Activated naive CD8-positive, alpha-beta T cell treated with anti-CD3 and anti-CD28 coated beads, Interleukin-2, amount 10 ng/mL, durations not matched to agents 7 days and 5 days (primary cell): ENCODE results near the gene FAM32A. TPM values are rescaled to one million over a fixed set of nuclear protein-coding genes. Genes with fewer than 3 reads are reported as not detected.

Source experiments
- ATAC-seq: fragments of 150-1000 bp; cut with Tn5 transposase; one replicate; pipeline ENCODE4 v1.10.0; 2021; ENCODE audit warnings: low read depth, moderate library complexity
- POLR2A ChIA-PET: fragments of 350-600 bp; sonication (Branson Sonifier 250); formaldehyde crosslinking; loops from one replicate; lab custom pipeline; 2021; ENCODE audit warnings: antibody characterized with exemption; lab: Charles Lee
- DNase-seq: peaks from one replicate; pipeline ENCODE4 v3.0.0; 2021
- H3K27ac Mint-ChIP-seq: one replicate; pipeline ENCODE4 v1.8.0; 2022; ENCODE audit warnings: mild to moderate bottlenecking, mixed read lengths
- H3K27me3 Mint-ChIP-seq: one replicate; pipeline ENCODE4 v1.8.0; 2022; ENCODE audit warnings: mild to moderate bottlenecking, moderate library complexity, mixed read lengths
- H3K36me3 Mint-ChIP-seq: one replicate; pipeline ENCODE4 v1.8.0; 2021; ENCODE audit warnings: mild to moderate bottlenecking, mixed read lengths
- H3K4me1 Mint-ChIP-seq: one replicate; pipeline ENCODE4 v1.8.0; 2021; ENCODE audit warnings: mixed read lengths
- H3K4me3 Mint-ChIP-seq: one replicate; pipeline ENCODE4 v1.8.0; 2022; ENCODE audit warnings: mild to moderate bottlenecking, moderate library complexity, mixed read lengths
- H3K9me3 Mint-ChIP-seq: one replicate; pipeline ENCODE4 v1.8.0; 2021; ENCODE audit warnings: mixed read lengths
- total RNA-seq, 2 experiments: library from RNA; stranded (reverse); gene quantifications; one replicate each; pipeline ENCODE4 v1.2.3, GENCODE V29; 2021

The FAM32A gene
- total RNA-seq, 2 experiments from 2014 or later: 61.4 to 63.4 TPM

GRCh38 chr19:16225279-16226183 lies 40.3 kb downstream of the FAM32A start:
- POLR2A ChIA-PET: no interaction called here
- H3K9me3 Mint-ChIP-seq: peaks cover 4% of the 10 kb centered on the region
- no peaks in the 10 kb centered on the region for H3K4me1 Mint-ChIP-seq
- no peak overlapping the region for H3K27ac Mint-ChIP-seq
- no peak overlapping the region for H3K4me3 Mint-ChIP-seq
- no peak for DNase-seq
- no peak for ATAC-seq
- H3K27me3 Mint-ChIP-seq: no peaks in the 10 kb centered on the region
- H3K36me3 Mint-ChIP-seq: peaks cover 44% of the 10 kb centered on the region

- no peak overlapping the region for H3K4me3 Mint-ChIP-seq
- no peaks in the 10 kb centered on the region for H3K4me1 Mint-ChIP-seq
- DNase-seq (no peak), ATAC-seq (no peak)
- H3K9me3 Mint-ChIP-seq: no peaks in the 10 kb centered on the region
- H3K27me3 Mint-ChIP-seq: no peaks in the 10 kb centered on the region
- peaks cover 41% of the 10 kb centered on the region for H3K36me3 Mint-ChIP-seq
- POLR2A ChIA-PET: no interaction called here
- no peak overlapping the region for H3K27ac Mint-ChIP-seq
Observed at GRCh38 chr19:16226184-16226591, 41.0 kb downstream of the FAM32A start.

- POLR2A ChIA-PET: no interaction called here
- Mint-ChIP-seq H3K27ac (no peak overlapping the region), H3K36me3 (peaks cover 38% of the 10 kb centered on the region), H3K9me3 (no peaks in the 10 kb centered on the region), H3K4me3 (no peak overlapping the region), H3K27me3 (no peaks in the 10 kb centered on the region), H3K4me1 (no peaks in the 10 kb centered on the region)
- DNase-seq (no peak), ATAC-seq (no peak)
Observed at GRCh38 chr19:16226878-16227836, 41.9 kb downstream of the FAM32A start.

- H3K9me3 Mint-ChIP-seq: no peaks in the 10 kb centered on the region
- H3K36me3 Mint-ChIP-seq: peaks cover 32% of the 10 kb centered on the region
- no peak overlapping the region for H3K4me3 Mint-ChIP-seq
- DNase-seq (no peak), ATAC-seq (no peak)
- H3K27me3 Mint-ChIP-seq: no peaks in the 10 kb centered on the region
- POLR2A ChIA-PET: no interaction called here
- H3K27ac Mint-ChIP-seq: no peak overlapping the region
- peaks cover 5% of the 10 kb centered on the region for H3K4me1 Mint-ChIP-seq
Observed at GRCh38 chr19:16227837-16228636, 42.8 kb downstream of the FAM32A start.

- POLR2A ChIA-PET: interaction anchor here (0.7 kb wide), 1 partner anchor 21 kb away, joined by 3 read pairs; no protein-coding TSS in a partner anchor
- no peak overlapping the region for H3K27ac Mint-ChIP-seq
Observed at GRCh38 chr19:16228637-16229321, 43.6 kb downstream of the FAM32A start.

GRCh38 chr19:16229322-16229641 lies 44.1 kb downstream of the FAM32A start:
- H3K36me3 Mint-ChIP-seq: peaks cover 28% of the 10 kb centered on the region
- no peaks in the 10 kb centered on the region for H3K9me3 Mint-ChIP-seq
- H3K4me3 Mint-ChIP-seq: no peak overlapping the region
- no peak for ATAC-seq
- no peaks in the 10 kb centered on the region for H3K27me3 Mint-ChIP-seq
- no peak overlapping the region for H3K27ac Mint-ChIP-seq
- POLR2A ChIA-PET: interaction anchor here (0.7 kb wide), 1 partner anchor 22 kb away, joined by 3 read pairs; no protein-coding TSS in a partner anchor
- H3K4me1 Mint-ChIP-seq: peaks cover 11% of the 10 kb centered on the region
- DNase-seq: no peak

More at GRCh38 chr19:16228637-16229321, 43.6 kb downstream of the FAM32A start:
- ATAC-seq (no peak), DNase-seq (no peak)
- Mint-ChIP-seq H3K4me1 (peaks cover 7% of the 10 kb centered on the region), H3K4me3 (no peak overlapping the region), H3K27me3 (no peaks in the 10 kb centered on the region), H3K36me3 (peaks cover 28% of the 10 kb centered on the region), H3K9me3 (no peaks in the 10 kb centered on the region)

GRCh38 chr19:16232127-16232526 lies 46.9 kb downstream of the FAM32A start:
- POLR2A ChIA-PET: no interaction called here
- Mint-ChIP-seq H3K4me1 (peaks cover 16% of the 10 kb centered on the region), H3K27ac (peak overlapping the region; percentile 40), H3K4me3 (no peak overlapping the region), H3K36me3 (peaks cover 44% of the 10 kb centered on the region), H3K9me3 (peaks cover 1% of the 10 kb centered on the region), H3K27me3 (no peaks in the 10 kb centered on the region)
- ATAC-seq (no peak), DNase-seq (no peak)

- no peak for DNase-seq
- Mint-ChIP-seq H3K36me3 (peaks cover 44% of the 10 kb centered on the region), H3K27ac (peak overlapping the region; percentile 40), H3K4me3 (no peak overlapping the region), H3K4me1 (peaks cover 16% of the 10 kb centered on the region), H3K27me3 (no peaks in the 10 kb centered on the region), H3K9me3 (peaks cover 1% of the 10 kb centered on the region)
- POLR2A ChIA-PET: no interaction called here
- no peak for ATAC-seq
Observed at GRCh38 chr19:16232568-16232967, 47.4 kb downstream of the FAM32A start.

- DNase-seq (no peak), ATAC-seq (peak; percentile 41)
- H3K4me1 Mint-ChIP-seq: peaks cover 20% of the 10 kb centered on the region
- POLR2A ChIA-PET: no interaction called here
- no peaks in the 10 kb centered on the region for H3K27me3 Mint-ChIP-seq
- H3K27ac Mint-ChIP-seq: peak overlapping the region; percentile 82
- H3K36me3 Mint-ChIP-seq: peaks cover 47% of the 10 kb centered on the region
- H3K4me3 Mint-ChIP-seq: no peak overlapping the region
- H3K9me3 Mint-ChIP-seq: peaks cover 1% of the 10 kb centered on the region
Observed at GRCh38 chr19:16233081-16233776, 48.0 kb downstream of the FAM32A start.

GRCh38 chr19:16233836-16234551 lies 48.8 kb downstream of the FAM32A start:
- Mint-ChIP-seq H3K4me3 (no peak overlapping the region), H3K27ac (peak overlapping the region; percentile 82), H3K27me3 (no peaks in the 10 kb centered on the region), H3K36me3 (peaks cover 45% of the 10 kb centered on the region), H3K4me1 (peaks cover 23% of the 10 kb centered on the region), H3K9me3 (peaks cover 1% of the 10 kb centered on the region)
- DNase-seq (no peak), ATAC-seq (peak; percentile 76)
- POLR2A ChIA-PET: no interaction called here

- Mint-ChIP-seq H3K27me3 (no peaks in the 10 kb centered on the region), H3K4me3 (no peak overlapping the region), H3K9me3 (peaks cover 1% of the 10 kb centered on the region), H3K36me3 (peaks cover 41% of the 10 kb centered on the region), H3K27ac (peak overlapping the region; percentile 46), H3K4me1 (peaks cover 23% of the 10 kb centered on the region)
- POLR2A ChIA-PET: no interaction called here
- no peak for DNase-seq
- ATAC-seq: no peak
Observed at GRCh38 chr19:16234552-16235445, 49.6 kb downstream of the FAM32A start.
